GM23338 (cell line): ENCODE data around the gene TNS1.

Experiments
- ETS1 ChIP-seq: IDR thresholded peaks from 2 replicates; pipeline ENCODE4 v1.6.1; 2016; ENCODE audit warnings: antibody characterized with exemption
- JUNB ChIP-seq: IDR thresholded peaks from one replicate; pipeline ENCODE4 v1.6.1; 2016; ENCODE audit warnings: antibody characterized with exemption; ENCODE audit not compliant: unreplicated experiment
- TF ChIP-seq, protein P1 (sequence below), 2 experiments: fragments of 200-600 bp in 1 of 2; sonication (generic) in 1 of 2; conservative IDR thresholded peaks; 2 replicates each; pipeline versions ENCODE4 v1.5.1 to v1.6.1; 2016 to 2017; ENCODE audit warnings: antibody characterized with exemption in 2 of 2, low read depth in 2 of 2, mild to moderate bottlenecking in 2 of 2, moderate library complexity in 1 of 2

DNA sequence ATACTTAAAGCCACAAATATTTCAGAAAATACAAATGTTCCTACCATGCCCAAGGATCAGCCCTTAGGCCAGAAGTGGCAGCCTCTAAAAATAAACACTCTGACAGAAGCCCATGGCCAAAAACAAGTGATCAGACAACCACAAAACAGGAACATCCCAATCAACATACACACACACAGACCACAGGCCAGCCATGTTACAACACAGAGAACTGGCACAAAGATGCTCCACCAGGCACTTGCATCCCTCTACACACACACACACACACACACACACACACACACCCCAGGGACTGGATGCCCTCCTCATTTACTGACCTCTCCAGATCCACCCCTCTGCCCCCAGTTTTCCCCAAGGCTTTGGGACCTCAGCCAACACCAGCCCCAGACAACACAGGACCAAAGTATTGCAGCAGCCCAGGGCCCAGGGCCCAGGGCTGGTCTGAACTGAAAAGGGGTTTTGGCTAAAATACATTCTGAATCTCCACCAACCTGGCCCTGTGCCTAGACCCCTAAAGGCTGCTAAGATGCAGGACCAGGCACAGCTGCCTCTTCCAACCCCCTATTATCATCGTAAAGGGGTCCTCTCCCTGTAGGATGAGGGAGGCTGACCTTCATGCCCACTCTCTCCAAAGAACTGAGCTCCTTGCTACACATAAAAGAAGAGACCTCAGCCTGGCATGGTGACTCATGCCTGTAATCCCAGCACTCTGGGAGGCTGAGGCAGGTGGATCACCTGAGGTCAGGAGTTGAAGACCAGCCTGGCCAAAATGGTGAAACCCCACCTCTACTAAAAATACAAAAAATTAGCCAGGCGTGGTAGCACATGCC is 151.4 kb downstream of the TNS1 start:
- TF ChIP-seq JUNB (no peak), ETS1 (no peak)
- TF ChIP-seq, protein P1, sequence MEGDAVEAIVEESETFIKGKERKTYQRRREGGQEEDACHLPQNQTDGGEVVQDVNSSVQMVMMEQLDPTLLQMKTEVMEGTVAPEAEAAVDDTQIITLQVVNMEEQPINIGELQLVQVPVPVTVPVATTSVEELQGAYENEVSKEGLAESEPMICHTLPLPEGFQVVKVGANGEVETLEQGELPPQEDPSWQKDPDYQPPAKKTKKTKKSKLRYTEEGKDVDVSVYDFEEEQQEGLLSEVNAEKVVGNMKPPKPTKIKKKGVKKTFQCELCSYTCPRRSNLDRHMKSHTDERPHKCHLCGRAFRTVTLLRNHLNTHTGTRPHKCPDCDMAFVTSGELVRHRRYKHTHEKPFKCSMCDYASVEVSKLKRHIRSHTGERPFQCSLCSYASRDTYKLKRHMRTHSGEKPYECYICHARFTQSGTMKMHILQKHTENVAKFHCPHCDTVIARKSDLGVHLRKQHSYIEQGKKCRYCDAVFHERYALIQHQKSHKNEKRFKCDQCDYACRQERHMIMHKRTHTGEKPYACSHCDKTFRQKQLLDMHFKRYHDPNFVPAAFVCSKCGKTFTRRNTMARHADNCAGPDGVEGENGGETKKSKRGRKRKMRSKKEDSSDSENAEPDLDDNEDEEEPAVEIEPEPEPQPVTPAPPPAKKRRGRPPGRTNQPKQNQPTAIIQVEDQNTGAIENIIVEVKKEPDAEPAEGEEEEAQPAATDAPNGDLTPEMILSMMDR (conservative IDR thresholded peaks at IDR 0.05; ENCODE audit: low read depth in 2 of 2), result no peak
